Esophagus squamous epithelium (tissue), 4 donors: Measurements from ENCODE around the gene MAPRE2.

Source experiments
- CTCF ChIP-seq, 6 experiments: fragments of 450-650 bp in 4 of 6; fragments of 200-600 bp in 2 of 6; sonication (generic) in 2 of 6; IDR thresholded peaks; one replicate each; pipeline ENCODE4 v1.5.1; 2016 to 2019; ENCODE audit warnings: antibody characterized with exemption in 6 of 6, mild to moderate bottlenecking in 4 of 6, moderate library complexity in 4 of 6
- POLR2A ChIP-seq, 4 donors: fragments of 450-650 bp; IDR thresholded peaks; one replicate each; pipeline ENCODE4 v1.6.1; 2017; ENCODE audit warnings: antibody characterized with exemption in 4 of 4, mild to moderate bottlenecking in 4 of 4, moderate library complexity in 3 of 4

- TF ChIP-seq CTCF (IDR thresholded peaks at IDR 0.05), result no peak
- no peak for TF ChIP-seq POLR2A (IDR thresholded peaks at IDR 0.05)
These were observed 100.5 kb downstream of the MAPRE2 start for GRCh38 chr18:35141567-35142274.
